ENCODE data around the gene ATP13A1.
"Not testable (repeated sequence)": the region's sequence is repeated elsewhere in the genome, so short reads cannot be mapped to it uniquely, and the experiment has no call there.

The ATP13A1 gene

DNA sequence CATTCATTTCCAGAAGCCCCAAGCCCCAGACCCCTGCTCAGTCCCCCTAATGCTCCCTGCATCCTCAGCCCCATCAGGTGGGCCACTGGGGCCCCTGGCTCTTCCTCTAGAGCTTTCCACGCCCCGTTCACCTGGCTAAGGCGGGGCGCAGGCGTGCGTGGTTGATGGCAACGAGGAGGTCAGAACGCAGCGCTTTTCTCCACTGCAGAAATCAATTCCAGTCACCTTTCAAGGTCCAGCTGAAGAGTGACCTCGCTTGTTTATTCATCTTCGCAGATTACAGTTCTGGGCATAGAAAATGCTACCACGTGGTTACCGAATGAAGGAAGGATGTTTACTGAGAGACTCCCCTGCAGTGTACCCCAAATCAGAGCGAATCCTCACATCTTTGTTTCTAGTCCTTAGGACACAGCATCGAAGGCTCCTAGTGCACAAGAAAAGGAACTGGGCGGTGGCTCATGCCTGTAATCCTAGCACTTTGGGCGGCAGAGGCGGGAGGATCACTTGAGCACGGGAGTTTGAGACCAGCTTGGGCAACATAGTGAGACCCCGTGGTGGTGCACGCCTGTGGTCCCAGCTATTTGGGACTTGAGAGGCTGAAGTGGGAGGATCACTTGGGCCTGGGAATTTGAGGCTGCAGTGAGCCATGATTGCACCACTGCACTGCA lies 44.2 kb downstream of the ATP13A1 start:
- DNase-seq (ENCODE audit: low read depth): no peak

GRCh38 chr19:19618219-19619051 lies 45.0 kb downstream of the ATP13A1 start, which contains the start of gene PBX4:
Gene PBX4, minus strand, starts transcription at chr19:19618687. Its CDS starts 58 bp downstream, at chr19:19618629.
- DNase-seq (ENCODE audit: low read depth): peak; percentile 59

GRCh38 chr19:19615086-19615485 lies 48.4 kb downstream of the ATP13A1 start:
- no peak for DNase-seq (ENCODE audit: low read depth)

GRCh38 chr19:19613506-19613905 lies 50.0 kb downstream of the ATP13A1 start:
- peak; percentile 9 for DNase-seq (ENCODE audit: low read depth)

- DNase-seq (ENCODE audit: low read depth): no peak
Measured at GRCh38 chr19:19610376-19611202, 52.9 kb downstream of the ATP13A1 start.

GRCh38 chr19:19606686-19607085 lies 56.8 kb downstream of the ATP13A1 start:
- DNase-seq (ENCODE audit: low read depth): not testable (repeated sequence)

DNA sequence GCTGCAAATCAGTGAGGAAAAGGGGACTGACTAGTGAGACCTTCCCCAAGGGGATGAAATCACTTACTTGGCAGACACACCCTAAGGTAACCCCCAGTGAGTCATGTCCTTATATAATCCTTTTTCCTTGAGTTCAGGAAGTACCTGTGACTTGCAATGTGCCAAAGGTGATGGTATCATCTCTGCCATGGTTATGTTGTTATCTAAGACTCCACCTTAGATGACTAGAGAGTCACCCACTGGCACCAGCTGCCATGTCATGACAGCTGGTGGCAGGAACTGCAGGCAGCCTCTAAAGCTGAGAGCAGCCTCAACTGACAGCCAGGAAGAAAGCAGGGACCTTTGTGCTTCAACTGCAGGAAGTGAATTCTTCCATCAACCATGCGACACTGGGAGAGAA lies 57.5 kb downstream of the ATP13A1 start:
- no peak for DNase-seq (ENCODE audit: low read depth)

DNA sequence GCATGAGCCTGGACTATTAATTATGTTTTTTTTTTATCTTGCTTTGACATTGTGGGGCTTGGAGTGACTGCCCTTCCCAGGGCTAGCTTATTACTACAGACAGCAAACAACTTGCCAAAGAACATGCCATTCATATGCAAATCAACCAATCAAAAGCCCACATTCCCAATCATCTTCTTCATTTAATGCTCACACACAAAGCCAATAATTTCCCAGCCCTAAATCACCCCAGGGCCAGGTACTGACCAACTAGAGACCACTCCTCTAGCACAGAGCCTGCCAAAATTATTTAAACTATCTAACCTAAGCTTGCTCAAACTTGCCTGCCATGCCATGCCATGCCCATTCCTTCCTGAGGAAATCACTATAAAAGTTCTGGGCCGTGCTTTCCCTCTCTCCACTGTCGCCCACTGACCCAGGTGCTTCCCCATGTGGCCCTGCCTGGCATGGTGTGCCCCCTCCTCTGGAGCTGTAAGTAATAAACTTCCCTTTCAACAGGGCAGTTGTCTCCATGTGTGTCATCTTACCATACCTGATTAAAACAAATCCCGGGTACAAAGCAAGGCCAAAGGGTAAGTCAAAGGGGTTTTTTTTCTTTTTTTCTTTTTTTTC lies 60.7 kb downstream of the ATP13A1 start:
- DNase-seq (ENCODE audit: low read depth): no peak

GRCh38 chr19:19602136-19602712 lies 61.3 kb downstream of the ATP13A1 start:
- DNase-seq (ENCODE audit: low read depth): no peak

- no peak for DNase-seq (ENCODE audit: low read depth)
Measured at GRCh38 chr19:19600793-19601330, 62.6 kb downstream of the ATP13A1 start.

GRCh38 chr19:19598728-19599451 lies 64.6 kb downstream of the ATP13A1 start:
- DNase-seq (ENCODE audit: low read depth): not testable (repeated sequence)

DNA sequence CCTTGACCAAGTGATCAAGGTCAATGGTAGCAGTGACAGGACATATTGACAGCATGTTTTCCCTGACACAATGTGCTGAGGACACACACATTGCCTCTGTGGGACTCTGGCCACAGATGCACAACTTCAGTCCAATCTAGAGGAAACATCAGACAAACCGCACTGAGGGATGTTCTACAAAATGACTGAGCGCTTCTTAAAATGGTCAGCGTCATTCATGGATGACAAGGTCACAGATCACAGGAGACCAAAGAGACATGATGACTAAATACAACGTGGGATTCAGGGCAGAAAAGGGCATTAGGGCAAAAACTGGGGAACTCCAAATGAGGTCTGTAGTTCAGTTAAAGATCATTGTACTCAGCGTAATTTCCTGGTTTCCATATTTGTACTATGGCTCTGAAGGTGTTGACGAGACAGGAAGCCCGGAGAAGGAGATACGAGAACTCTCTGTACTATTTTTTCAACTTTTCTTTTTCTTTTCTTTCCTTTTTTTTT lies 65.6 kb downstream of the ATP13A1 start:
- DNase-seq (ENCODE audit: low read depth): no peak

Measured in HS-27A (cell line).